Parathyroid adenoma (tissue), 2 donors: ENCODE measurements around the gene ADCY10.

Experiments used
- H2AFZ ChIP-seq: fragments of 300-600 bp; sonication (generic); one replicate; pipeline ENCODE4 v1.7.0; 2017; ENCODE audit warnings: antibody characterized with exemption, mild to moderate bottlenecking
- H3K27ac ChIP-seq: fragments of 300-600 bp; sonication (generic); one replicate; pipeline ENCODE4 v1.7.0; 2017
- H3K27me3 ChIP-seq: fragments of 300-600 bp; sonication (generic); one replicate; pipeline ENCODE4 v1.7.0; 2017; ENCODE audit warnings: low read length; ENCODE audit not compliant: control insufficient read depth, insufficient read depth
- H3K36me3 ChIP-seq: fragments of 300-600 bp; sonication (generic); one replicate; pipeline ENCODE4 v1.7.0; 2017; ENCODE audit warnings: low read length; ENCODE audit not compliant: control insufficient read depth, insufficient read depth
- H3K4me1 ChIP-seq: fragments of 300-600 bp; sonication (generic); one replicate; pipeline ENCODE4 v1.7.0; 2017; ENCODE audit warnings: control low read depth
- H3K4me2 ChIP-seq: fragments of 300-600 bp; sonication (generic); one replicate; pipeline ENCODE4 v1.7.0; 2017; ENCODE audit warnings: low read length
- H3K4me3 ChIP-seq: fragments of 300-600 bp; sonication (generic); one replicate; pipeline ENCODE4 v1.7.0; 2017; ENCODE audit warnings: low read depth, low read length
- H3K79me2 ChIP-seq: fragments of 300-600 bp; sonication (generic); one replicate; pipeline ENCODE4 v1.7.0; 2017; ENCODE audit warnings: control low read depth
- H3K9ac ChIP-seq: fragments of 300-600 bp; sonication (generic); one replicate; pipeline ENCODE4 v1.7.0; 2017; ENCODE audit warnings: mild to moderate bottlenecking
- H3K9me3 ChIP-seq: fragments of 300-600 bp; sonication (generic); one replicate; pipeline ENCODE4 v1.7.0; 2017; ENCODE audit warnings: low read length; ENCODE audit not compliant: control insufficient read depth
- CTCF ChIP-seq: fragments of 300-600 bp; sonication (generic); IDR thresholded peaks from one replicate; pipeline ENCODE4 v1.7.0; 2017; ENCODE audit warnings: antibody characterized with exemption, mild to moderate bottlenecking
- donor health status: primary hyperparathyroidism.

The ADCY10 gene

GRCh38 chr1:167937709-167938010 is 23.7 kb upstream of the ADCY10 start:
- Histone ChIP-seq H2AFZ (peak overlapping the region; percentile 91), H3K4me2 (peak overlapping the region; percentile 87), H3K9ac (no peak overlapping the region), H3K4me3 (peak overlapping the region; percentile 80), H3K36me3 (no peaks in the 10 kb centered on the region), H3K27ac (peak overlapping the region; percentile 99), H3K27me3 (no peaks in the 10 kb centered on the region), H3K4me1 (no peaks in the 10 kb centered on the region), H3K79me2 (peaks cover 9% of the 10 kb centered on the region), H3K9me3 (no peaks in the 10 kb centered on the region)
- no peak for TF ChIP-seq CTCF

GRCh38 chr1:167936930-167937708 is 23.2 kb upstream of the ADCY10 start, which contains the start of gene MPC2:
TSS of gene MPC2 (minus strand) at chr1:167937072. CDS start at chr1:167935841, 1,231 bp downstream.
- Histone ChIP-seq H3K27me3 (no peaks in the 10 kb centered on the region), H2AFZ (peak within 1 kb of the TSS; percentile 91), H3K4me3 (peak within 1 kb of the TSS; percentile 80), H3K36me3 (no peaks in the 10 kb centered on the region), H3K4me2 (peak within 1 kb of the TSS; percentile 87), H3K9me3 (no peaks in the 10 kb centered on the region), H3K9ac (peak within 1 kb of the TSS; percentile 76), H3K27ac (peak within 1 kb of the TSS; percentile 99), H3K79me2 (peaks cover 9% of the 10 kb centered on the region), H3K4me1 (no peaks in the 10 kb centered on the region)
- no peak for TF ChIP-seq CTCF

- Histone ChIP-seq H3K27ac (peak within 1 kb of the TSS; percentile 99), H3K9ac (peak within 1 kb of the TSS; percentile 76), H3K36me3 (no peaks in the 10 kb centered on the region), H3K79me2 (peaks cover 9% of the 10 kb centered on the region), H3K9me3 (no peaks in the 10 kb centered on the region), H3K4me1 (no peaks in the 10 kb centered on the region), H3K4me3 (peak within 1 kb of the TSS; percentile 80), H3K4me2 (peak within 1 kb of the TSS; percentile 87), H3K27me3 (no peaks in the 10 kb centered on the region), H2AFZ (peak within 1 kb of the TSS; percentile 91)
- no peak for TF ChIP-seq CTCF
These were observed 22.4 kb upstream of the ADCY10 start, which contains the start of gene DCAF6 for GRCh38 chr1:167936068-167936929. TSS of gene DCAF6 (plus strand) at chr1:167936683. CDS start at chr1:167936912, 229 bp downstream.

- H2AFZ ChIP-seq, result peak overlapping the region; percentile 75
- peaks cover 15% of the 10 kb centered on the region for H3K79me2 ChIP-seq
- peak overlapping the region; percentile 99 for H3K27ac ChIP-seq
- H3K36me3 ChIP-seq, result no peaks in the 10 kb centered on the region
- H3K9me3 ChIP-seq, result no peaks in the 10 kb centered on the region
- no peaks in the 10 kb centered on the region for H3K4me1 ChIP-seq
- TF ChIP-seq CTCF, result no peak
- peak overlapping the region; percentile 87 for H3K4me2 ChIP-seq
- peak overlapping the region; percentile 50 for H3K9ac ChIP-seq
- H3K4me3 ChIP-seq, result peak overlapping the region; percentile 80
- no peaks in the 10 kb centered on the region for H3K27me3 ChIP-seq
These were observed 21.5 kb upstream of the ADCY10 start for GRCh38 chr1:167935216-167936067.
